Naive thymus-derived CD4-positive, alpha-beta T cell (primary cell): Measurements from ENCODE around the gene FRAS1. TPM values are rescaled to one million over a fixed set of nuclear protein-coding genes. Genes with fewer than 3 reads are reported as not detected.

Experiments
- ATAC-seq: fragments of 150-1000 bp; cut with Tn5 transposase; 2 replicates; pipeline ENCODE4 v1.10.0; 2021; ENCODE audit warnings: mild to moderate bottlenecking, moderate library complexity
- CTCF ChIA-PET: fragments of 350-600 bp; sonication (Branson Sonifier 250); formaldehyde crosslinking; loops from one replicate; lab custom pipeline; 2021; ENCODE audit warnings: antibody characterized with exemption; lab: Charles Lee
- POLR2A ChIA-PET: fragments of 350-600 bp; sonication (Branson Sonifier 250); formaldehyde crosslinking; loops from one replicate; lab custom pipeline; 2021; ENCODE audit warnings: antibody characterized with exemption, inconsistent platforms; lab: Charles Lee
- DNase-seq, 9 donors: peaks; one replicate each; pipeline versions ENCODE4 v3.0.0 to v3.0.0-alpha.2; 2020 to 2022; ENCODE audit warnings: mixed read lengths in 1 of 9
- H3K27ac ChIP-seq: one replicate; pipeline ENCODE4 v1.7.0; 2013; ENCODE audit warnings: mild to moderate bottlenecking, low read depth, low read length, moderate library complexity
- H3K27me3 ChIP-seq, 2 donors: one replicate each; pipeline ENCODE4 v1.7.0; 2013; ENCODE audit warnings: low read length in 2 of 2, mild to moderate bottlenecking in 2 of 2, moderate library complexity in 2 of 2; ENCODE audit not compliant: control insufficient read depth in 2 of 2, insufficient read depth in 2 of 2
- H3K36me3 ChIP-seq, 3 experiments: 1 replicate in 2 of 3; 2 replicates in 1 of 3; pipeline ENCODE4 v1.7.0; 2013; ENCODE audit warnings: low read length in 3 of 3, mild to moderate bottlenecking in 3 of 3, moderate library complexity in 1 of 3; ENCODE audit not compliant: insufficient read depth in 3 of 3, control insufficient read depth in 2 of 3
- H3K4me1 ChIP-seq, 2 donors: one replicate each; pipeline ENCODE4 v1.7.0; 2013; ENCODE audit warnings: low read length in 2 of 2, mild to moderate bottlenecking in 2 of 2, moderate library complexity in 1 of 2; ENCODE audit not compliant: control insufficient read depth in 2 of 2, insufficient read depth in 2 of 2
- H3K4me3 ChIP-seq: 2 replicates; pipeline ENCODE4 v1.7.0; 2013; ENCODE audit warnings: mild to moderate bottlenecking, low read length
- H3K9me3 ChIP-seq, 3 experiments: 1 replicate in 2 of 3; 2 replicates in 1 of 3; pipeline ENCODE4 v1.7.0; 2013; ENCODE audit warnings: low read length in 3 of 3; ENCODE audit not compliant: control insufficient read depth in 2 of 3
- H3K27ac Mint-ChIP-seq, 9 donors: one replicate each; pipeline ENCODE4 v1.8.0; 2020 to 2022; ENCODE audit warnings: mixed read lengths in 9 of 9, mild to moderate bottlenecking in 8 of 9, moderate library complexity in 5 of 9, inconsistent platforms in 2 of 9
- H3K27me3 Mint-ChIP-seq, 5 donors: one replicate each; pipeline ENCODE4 v1.8.0; 2021 to 2022; ENCODE audit warnings: mixed read lengths in 5 of 5, mild to moderate bottlenecking in 1 of 5
- H3K36me3 Mint-ChIP-seq, 5 donors: one replicate each; pipeline ENCODE4 v1.8.0; 2020 to 2022; ENCODE audit warnings: mixed read lengths in 5 of 5, mild to moderate bottlenecking in 3 of 5, inconsistent platforms in 1 of 5
- H3K4me1 Mint-ChIP-seq, 7 donors: one replicate each; pipeline ENCODE4 v1.8.0; 2020 to 2022; ENCODE audit warnings: mixed read lengths in 7 of 7, mild to moderate bottlenecking in 3 of 7, inconsistent platforms in 1 of 7
- H3K4me3 Mint-ChIP-seq, 10 donors: one replicate each; pipeline ENCODE4 v1.8.0; 2020 to 2022; ENCODE audit warnings: mild to moderate bottlenecking in 10 of 10, mixed read lengths in 10 of 10, moderate library complexity in 6 of 10, inconsistent platforms in 2 of 10
- H3K9me3 Mint-ChIP-seq, 11 donors: one replicate each; pipeline ENCODE4 v1.8.0; 2020 to 2022; ENCODE audit warnings: mixed read lengths in 11 of 11, mild to moderate bottlenecking in 4 of 11, inconsistent platforms in 1 of 11, moderate library complexity in 1 of 11
- intact Hi-C, 2 donors: fragments of 100-400 bp; cut with micrococcal nuclease; formaldehyde crosslinking; loops; one replicate each; pipeline ENCODE4 v1.15.1; 2023
- polyA plus RNA-seq, 2 donors: library from polyadenylated mRNA; unstranded; fragments of 300-500 nt; fragmentation: Illumina TruSeq; gene quantifications; one replicate each; pipeline ENCODE4 v1.2.3, GENCODE V29; 2021
- total RNA-seq, 6 experiments: library from RNA in 5 of 6; stranded (reverse) in 5 of 6; gene quantifications; 1 replicate in 5 of 6; 2 replicates in 1 of 6; pipeline ENCODE4 v1.2.3 and lab custom pipeline; 2021 to 2026

The FRAS1 gene
- total and polyA plus RNA-seq, 7 experiments from 2014 or later: 0.02 TPM; not detected in 6

DNA sequence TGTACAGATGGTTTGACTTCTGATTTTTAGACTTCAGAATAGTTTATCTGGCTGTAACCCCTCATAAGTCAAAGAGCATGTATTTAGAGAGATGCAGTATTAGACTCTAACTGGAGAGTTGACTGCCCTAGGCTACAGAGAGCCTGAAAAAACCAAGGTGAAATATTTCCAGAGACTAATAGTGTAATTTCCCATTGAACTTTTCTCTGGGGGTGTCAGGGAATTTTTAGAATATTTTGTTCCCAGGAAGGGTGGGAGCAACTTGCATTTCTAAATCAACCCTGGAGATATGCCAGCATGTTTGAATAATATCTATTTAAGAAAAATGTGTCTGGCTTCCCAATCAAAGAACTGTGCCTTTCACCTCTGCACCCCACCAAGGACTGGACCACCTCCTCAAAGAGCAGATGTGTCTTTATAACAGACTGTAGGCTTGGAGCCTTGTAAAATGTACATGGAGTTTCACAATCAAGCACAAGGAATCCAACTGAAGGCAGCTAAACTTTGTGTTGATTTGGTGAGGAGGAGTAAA is 496.5 kb downstream of the FRAS1 start:
- Mint-ChIP-seq H3K27ac (no peak overlapping the region), H3K27me3 (peaks cover 28 to 42% (median 38%) of the 10 kb centered on the region in 5 donors), H3K9me3 (peaks cover 0 to 4% (median 0%) of the 10 kb centered on the region in 11 donors), H3K4me3 (no peak overlapping the region), H3K36me3 (peaks cover 0 to 25% (median 0%) of the 10 kb centered on the region in 5 donors), H3K4me1 (peaks cover 4 to 19% (median 10%) of the 10 kb centered on the region in 7 donors)
- Histone ChIP-seq H3K27ac (no peak overlapping the region), H3K4me3 (no peak overlapping the region), H3K27me3 (no peaks in the 10 kb centered on the region), H3K4me1 (no peaks in the 10 kb centered on the region), H3K36me3 (no peaks in the 10 kb centered on the region), H3K9me3 (no peaks in the 10 kb centered on the region)
- intact Hi-C loops: no loop called here
- ChIA-PET CTCF (no interaction called here), POLR2A (no interaction called here)
- ATAC-seq: no peak
- DNase-seq: no peak

DNA sequence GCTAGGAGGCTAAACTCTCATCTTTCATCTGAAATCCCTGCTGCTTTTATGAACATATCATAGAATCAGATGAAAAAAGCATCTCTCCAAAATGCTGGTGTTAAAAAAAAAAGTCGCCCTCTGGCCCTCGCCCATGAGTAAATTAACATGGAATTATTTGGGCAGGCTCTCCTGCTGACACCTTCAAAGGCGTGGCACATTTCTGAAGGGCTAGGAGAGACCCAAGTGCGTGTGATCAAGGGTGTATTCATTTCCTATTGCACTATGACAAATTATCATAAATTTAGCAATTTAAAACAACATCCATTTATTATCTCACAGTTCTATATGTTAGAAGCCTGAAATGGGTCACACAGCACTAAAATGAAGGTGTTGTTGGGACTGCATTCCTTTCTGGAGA is 499.5 kb downstream of the FRAS1 start:
- Histone ChIP-seq H3K4me3 (no peak overlapping the region), H3K27me3 (no peaks in the 10 kb centered on the region), H3K27ac (no peak overlapping the region), H3K36me3 (no peaks in the 10 kb centered on the region), H3K9me3 (no peaks in the 10 kb centered on the region), H3K4me1 (no peaks in the 10 kb centered on the region)
- peaks cover 0 to 25% (median 0%) of the 10 kb centered on the region in 5 donors for H3K36me3 Mint-ChIP-seq
- DNase-seq (no peak), ATAC-seq (no peak)
- H3K4me3 Mint-ChIP-seq: no peak overlapping the region
- intact Hi-C loops: no loop called here
- peaks cover 7 to 26% (median 16%) of the 10 kb centered on the region in 5 donors for H3K27me3 Mint-ChIP-seq
- H3K9me3 Mint-ChIP-seq: peaks cover 0 to 4% (median 0%) of the 10 kb centered on the region in 11 donors
- ChIA-PET CTCF (no interaction called here), POLR2A (no interaction called here)
- H3K27ac Mint-ChIP-seq: no peak overlapping the region
- H3K4me1 Mint-ChIP-seq: peaks cover 0 to 12% (median 5%) of the 10 kb centered on the region in 7 donors

DNA sequence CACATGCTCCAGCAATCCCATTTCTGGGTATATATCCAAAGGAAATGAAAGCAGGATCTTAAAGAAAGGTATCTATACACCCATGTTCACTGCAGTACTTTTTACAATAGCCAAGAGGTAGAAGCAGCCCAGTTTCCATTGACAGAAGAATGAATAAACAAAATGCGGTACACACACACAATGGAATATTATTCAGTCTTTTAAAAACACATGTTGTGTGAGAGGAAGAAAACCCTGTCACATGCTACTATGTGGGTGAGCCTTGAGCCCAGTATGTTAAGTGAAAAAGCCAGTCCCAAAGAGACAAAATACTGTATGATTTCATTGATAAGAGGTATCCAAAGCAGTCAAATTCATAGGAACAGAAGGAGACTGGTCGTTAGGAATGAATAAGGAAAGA is 500.7 kb downstream of the FRAS1 start:
- H3K4me3 Mint-ChIP-seq: no peak overlapping the region
- no peaks in the 10 kb centered on the region for H3K36me3 ChIP-seq
- peaks cover 0 to 4% (median 0%) of the 10 kb centered on the region in 11 donors for H3K9me3 Mint-ChIP-seq
- H3K4me1 ChIP-seq: no peaks in the 10 kb centered on the region
- no peak overlapping the region for H3K27ac Mint-ChIP-seq
- ChIA-PET POLR2A (no interaction called here), CTCF (no interaction called here)
- H3K4me3 ChIP-seq: no peak overlapping the region
- no peak for ATAC-seq
- H3K27me3 Mint-ChIP-seq: peaks cover 9 to 32% (median 19%) of the 10 kb centered on the region in 5 donors
- intact Hi-C loops: no loop called here
- H3K9me3 ChIP-seq: no peaks in the 10 kb centered on the region
- H3K36me3 Mint-ChIP-seq: peaks cover 0 to 21% (median 0%) of the 10 kb centered on the region in 5 donors
- DNase-seq: no peak
- H3K4me1 Mint-ChIP-seq: peaks cover 0 to 6% (median 0%) of the 10 kb centered on the region in 7 donors
- H3K27ac ChIP-seq: no peak overlapping the region
- no peaks in the 10 kb centered on the region for H3K27me3 ChIP-seq

DNA sequence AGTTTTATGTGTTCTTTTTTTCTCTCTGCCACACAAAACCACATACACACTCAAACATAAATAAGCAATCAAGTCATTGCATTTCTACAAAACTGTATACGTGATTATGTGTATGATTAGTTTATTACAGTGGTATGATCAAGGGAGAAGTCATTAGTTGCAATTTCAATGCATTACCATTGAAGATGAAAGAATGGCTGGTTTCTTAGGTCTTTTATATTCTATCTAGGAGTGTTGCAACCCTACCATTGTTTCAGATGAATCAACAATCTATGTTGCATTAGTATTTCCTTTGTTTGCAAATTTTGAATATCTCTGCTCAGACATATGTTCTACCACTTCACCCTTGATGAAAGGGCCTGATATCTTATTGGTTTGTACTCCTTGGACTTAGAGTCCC is 501.3 kb downstream of the FRAS1 start:
- intact Hi-C loops: no loop called here
- Histone ChIP-seq H3K27me3 (no peaks in the 10 kb centered on the region), H3K27ac (no peak overlapping the region), H3K36me3 (no peaks in the 10 kb centered on the region), H3K4me1 (no peaks in the 10 kb centered on the region), H3K9me3 (no peaks in the 10 kb centered on the region), H3K4me3 (no peak overlapping the region)
- DNase-seq: no peak
- no peak for ATAC-seq
- peaks cover 0 to under 1% (median 0%) of the 10 kb centered on the region in 7 donors for H3K4me1 Mint-ChIP-seq
- no peak overlapping the region for H3K27ac Mint-ChIP-seq
- peaks cover 0 to 19% (median 0%) of the 10 kb centered on the region in 5 donors for H3K36me3 Mint-ChIP-seq
- peaks cover 0 to 4% (median 0%) of the 10 kb centered on the region in 11 donors for H3K9me3 Mint-ChIP-seq
- POLR2A ChIA-PET: no interaction called here
- H3K4me3 Mint-ChIP-seq: no peak overlapping the region
- CTCF ChIA-PET: interaction anchor here (0.5 kb wide), 1 partner anchor 253 kb away, joined by 3 read pairs; no protein-coding TSS in a partner anchor
- H3K27me3 Mint-ChIP-seq: peaks cover 10 to 34% (median 17%) of the 10 kb centered on the region in 5 donors

DNA sequence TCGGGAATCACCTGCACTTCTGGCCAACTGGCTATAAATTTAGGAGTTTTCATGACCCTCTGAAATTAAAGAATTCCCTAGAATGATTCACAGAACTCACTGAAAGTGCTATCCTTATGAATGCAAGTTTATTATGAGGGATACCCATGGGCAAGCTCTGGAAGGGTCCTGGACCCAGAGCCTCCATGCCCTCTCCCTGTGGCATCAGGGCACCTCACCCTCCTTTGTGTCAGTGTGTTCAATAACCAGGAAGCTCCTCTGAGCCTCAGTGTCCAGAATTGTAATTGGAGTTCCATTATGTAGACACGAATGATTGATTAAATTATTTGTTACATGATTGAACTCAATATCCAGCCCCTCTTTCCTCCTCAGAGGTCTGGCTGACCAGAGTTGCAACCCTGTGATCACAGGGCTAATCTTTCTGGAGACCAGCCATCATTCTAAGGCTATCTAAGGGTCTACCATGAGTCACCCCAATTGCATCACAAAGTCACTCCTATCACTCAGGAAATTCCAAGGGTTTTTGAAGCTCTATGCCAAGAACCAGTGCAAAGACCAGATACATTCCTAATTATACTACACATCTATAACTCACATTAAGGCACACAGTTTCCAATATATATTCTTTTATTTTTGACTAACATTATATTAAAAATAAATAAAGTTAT is 503.3 kb downstream of the FRAS1 start:
- intact Hi-C loops: loop anchor here in 1 of 2 donors (5.0 kb wide), 1 partner anchor 47 kb away; no protein-coding TSS in a partner anchor
- Histone ChIP-seq H3K36me3 (no peaks in the 10 kb centered on the region), H3K9me3 (no peaks in the 10 kb centered on the region), H3K4me1 (no peaks in the 10 kb centered on the region), H3K4me3 (no peak overlapping the region), H3K27me3 (no peaks in the 10 kb centered on the region), H3K27ac (no peak overlapping the region)
- peaks cover 0 to 2% (median 0%) of the 10 kb centered on the region in 7 donors for H3K4me1 Mint-ChIP-seq
- no peak overlapping the region for H3K27ac Mint-ChIP-seq
- ChIA-PET CTCF (no interaction called here), POLR2A (no interaction called here)
- DNase-seq: no peak
- peaks cover 0 to 4% (median 0%) of the 10 kb centered on the region in 11 donors for H3K9me3 Mint-ChIP-seq
- H3K4me3 Mint-ChIP-seq: no peak overlapping the region
- peaks cover 0 to 7% (median 0%) of the 10 kb centered on the region in 5 donors for H3K36me3 Mint-ChIP-seq
- peaks cover 10 to 25% (median 12%) of the 10 kb centered on the region in 5 donors for H3K27me3 Mint-ChIP-seq
- no peak for ATAC-seq

DNA sequence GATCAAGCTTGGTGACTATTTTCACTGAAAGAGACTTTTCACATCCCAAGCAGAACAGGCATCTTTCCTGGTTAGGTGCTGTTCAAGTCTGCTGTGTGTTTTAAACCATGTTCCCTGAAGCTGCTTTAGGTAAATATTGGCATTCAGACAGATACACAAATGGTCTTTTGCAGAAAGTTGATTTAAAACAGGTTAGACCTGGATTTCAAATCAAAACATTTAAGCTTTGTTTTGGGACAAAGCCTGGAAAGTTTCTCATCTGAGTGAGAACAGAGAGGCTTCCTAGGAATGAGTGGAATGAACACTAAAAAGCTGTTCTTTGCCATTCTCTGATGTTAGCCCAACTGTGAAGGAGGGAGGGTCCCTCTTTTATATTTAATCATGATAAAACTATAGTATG is 504.6 kb downstream of the FRAS1 start:
- no peaks in the 10 kb centered on the region for H3K4me1 ChIP-seq
- ChIA-PET CTCF (no interaction called here), POLR2A (no interaction called here)
- Mint-ChIP-seq H3K4me1 (peaks cover 0 to 2% (median 0%) of the 10 kb centered on the region in 7 donors), H3K9me3 (peaks cover 0 to 4% (median 0%) of the 10 kb centered on the region in 11 donors), H3K36me3 (peaks cover 0 to 3% (median 0%) of the 10 kb centered on the region in 5 donors), H3K27me3 (peaks cover 7 to 30% (median 12%) of the 10 kb centered on the region in 5 donors), H3K27ac (no peak overlapping the region), H3K4me3 (no peak overlapping the region)
- H3K36me3 ChIP-seq: no peaks in the 10 kb centered on the region
- DNase-seq (no peak), ATAC-seq (no peak)
- no peak overlapping the region for H3K4me3 ChIP-seq
- intact Hi-C loops: loop anchor here in 1 of 2 donors (5.0 kb wide), 1 partner anchor 46 kb away; no protein-coding TSS in a partner anchor
- H3K27ac ChIP-seq: no peak overlapping the region
- H3K9me3 ChIP-seq: no peaks in the 10 kb centered on the region
- H3K27me3 ChIP-seq: no peaks in the 10 kb centered on the region
